ENCODE data around the gene MAMDC4.
A peak's percentile ranks its signal among the peaks of the same experiment; 100 is the strongest.

Gene MAMDC4

DNA sequence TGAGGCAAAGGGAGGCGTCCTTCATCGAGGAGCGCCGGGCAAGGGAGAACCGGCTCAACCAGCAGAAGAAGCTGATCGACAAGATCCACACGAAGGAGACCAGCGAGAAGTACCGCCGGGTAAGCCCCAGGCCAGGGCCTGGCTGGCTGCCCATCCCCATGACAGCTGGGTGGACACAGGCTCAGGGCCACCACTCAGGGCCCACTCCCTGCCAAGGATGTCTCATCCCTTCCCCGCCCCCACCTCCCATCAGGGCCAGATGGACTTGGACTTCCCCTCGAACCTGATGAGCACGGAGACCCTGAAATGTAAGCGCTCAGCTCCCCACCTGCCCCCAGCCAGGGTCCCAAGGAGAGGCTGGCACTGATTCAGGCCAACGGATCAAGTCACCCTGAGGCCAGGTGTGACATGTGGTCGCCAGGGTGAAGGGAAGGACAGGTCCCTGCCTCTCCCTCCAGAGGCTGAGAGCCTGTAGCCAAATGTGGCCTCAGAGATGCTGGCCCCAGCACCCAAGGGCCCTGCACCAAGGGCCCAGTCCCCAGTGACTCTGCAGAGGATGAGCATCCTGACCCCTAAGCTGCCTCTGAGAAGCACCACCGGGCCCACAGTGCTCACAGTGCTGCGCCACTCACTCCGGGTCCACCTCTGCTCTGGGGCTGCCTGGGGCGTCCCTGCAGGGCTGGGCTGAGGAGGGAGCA is 47.5 kb upstream of the MAMDC4 start:
- Histone ChIP-seq H3K4me3 (ENCODE audit: low read depth, low read length, poor library complexity, severe bottlenecking) (no peak overlapping the region), H3K27ac (ENCODE audit: low read depth, low read length, poor library complexity, severe bottlenecking) (no peak overlapping the region), H3K9me2 (ENCODE audit: low read depth, low read length) (no peaks in the 10 kb centered on the region), H3K36me3 (ENCODE audit: insufficient read depth, low read length) (peaks cover 21% of the 10 kb centered on the region), H3K27me3 (ENCODE audit: insufficient read depth, low read length) (no peaks in the 10 kb centered on the region), H3F3A (ENCODE audit: insufficient read depth, low read length) (no peaks in the 10 kb centered on the region), H3K79me2 (ENCODE audit: insufficient read depth, low read length) (peaks cover 12% of the 10 kb centered on the region), H3K4me1 (ENCODE audit: insufficient read depth, low read length, severe bottlenecking) (peaks cover 42% of the 10 kb centered on the region), H3K9me3 (ENCODE audit: low read length) (no peaks in the 10 kb centered on the region), H3K4me2 (ENCODE audit: low read length) (no peak overlapping the region), H4K20me1 (ENCODE audit: insufficient read depth, low read length) (no peaks in the 10 kb centered on the region), H3K9ac (ENCODE audit: low read length) (no peak overlapping the region), H2AFZ (ENCODE audit: low read length) (no peak overlapping the region)
- TF ChIP-seq EZH2 (IDR thresholded peaks at IDR 0.05; ENCODE audit: borderline replicate concordance, low read length), result no peak
- TF ChIP-seq, protein P1, sequence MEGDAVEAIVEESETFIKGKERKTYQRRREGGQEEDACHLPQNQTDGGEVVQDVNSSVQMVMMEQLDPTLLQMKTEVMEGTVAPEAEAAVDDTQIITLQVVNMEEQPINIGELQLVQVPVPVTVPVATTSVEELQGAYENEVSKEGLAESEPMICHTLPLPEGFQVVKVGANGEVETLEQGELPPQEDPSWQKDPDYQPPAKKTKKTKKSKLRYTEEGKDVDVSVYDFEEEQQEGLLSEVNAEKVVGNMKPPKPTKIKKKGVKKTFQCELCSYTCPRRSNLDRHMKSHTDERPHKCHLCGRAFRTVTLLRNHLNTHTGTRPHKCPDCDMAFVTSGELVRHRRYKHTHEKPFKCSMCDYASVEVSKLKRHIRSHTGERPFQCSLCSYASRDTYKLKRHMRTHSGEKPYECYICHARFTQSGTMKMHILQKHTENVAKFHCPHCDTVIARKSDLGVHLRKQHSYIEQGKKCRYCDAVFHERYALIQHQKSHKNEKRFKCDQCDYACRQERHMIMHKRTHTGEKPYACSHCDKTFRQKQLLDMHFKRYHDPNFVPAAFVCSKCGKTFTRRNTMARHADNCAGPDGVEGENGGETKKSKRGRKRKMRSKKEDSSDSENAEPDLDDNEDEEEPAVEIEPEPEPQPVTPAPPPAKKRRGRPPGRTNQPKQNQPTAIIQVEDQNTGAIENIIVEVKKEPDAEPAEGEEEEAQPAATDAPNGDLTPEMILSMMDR (IDR thresholded peaks at IDR 0.05; ENCODE audit: low read length), result no peak

DNA sequence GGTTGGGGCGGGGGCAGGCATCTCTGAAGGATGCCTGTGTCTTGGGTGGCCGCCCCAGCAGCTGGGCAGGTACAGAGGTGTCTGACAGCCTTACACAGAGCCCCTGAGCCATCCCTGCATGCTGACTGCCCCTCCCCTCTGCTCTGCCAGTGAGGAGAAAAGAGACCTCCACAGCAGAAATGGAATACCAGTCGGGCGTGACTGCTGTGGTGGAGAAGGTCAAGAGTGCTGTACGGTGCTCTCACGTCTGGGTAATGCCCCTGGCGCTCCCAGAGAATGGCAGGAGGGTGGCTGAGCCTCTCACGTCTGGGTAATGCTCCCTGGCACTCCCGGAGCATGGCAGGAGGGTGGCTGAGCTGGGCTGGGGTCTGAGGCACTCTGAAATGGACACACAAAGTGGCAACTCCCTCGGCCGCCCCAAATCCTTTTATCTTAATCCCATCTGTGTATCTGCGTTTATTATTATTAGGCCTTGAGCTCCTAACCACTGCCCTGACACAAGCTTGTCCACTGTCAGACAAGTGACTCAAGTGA is 46.9 kb upstream of the MAMDC4 start:
- Histone ChIP-seq H3K4me2 (ENCODE audit: low read length) (no peak overlapping the region), H3F3A (ENCODE audit: insufficient read depth, low read length) (no peaks in the 10 kb centered on the region), H2AFZ (ENCODE audit: low read length) (no peak overlapping the region), H3K9me3 (ENCODE audit: low read length) (no peaks in the 10 kb centered on the region), H3K9me2 (ENCODE audit: low read depth, low read length) (no peaks in the 10 kb centered on the region), H3K27ac (ENCODE audit: low read depth, low read length, poor library complexity, severe bottlenecking) (no peak overlapping the region), H3K4me1 (ENCODE audit: insufficient read depth, low read length, severe bottlenecking) (peaks cover 44% of the 10 kb centered on the region), H3K9ac (ENCODE audit: low read length) (no peak overlapping the region), H4K20me1 (ENCODE audit: insufficient read depth, low read length) (no peaks in the 10 kb centered on the region), H3K36me3 (ENCODE audit: insufficient read depth, low read length) (peaks cover 28% of the 10 kb centered on the region), H3K79me2 (ENCODE audit: insufficient read depth, low read length) (peaks cover 18% of the 10 kb centered on the region), H3K4me3 (ENCODE audit: low read depth, low read length, poor library complexity, severe bottlenecking) (no peak overlapping the region), H3K27me3 (ENCODE audit: insufficient read depth, low read length) (no peaks in the 10 kb centered on the region)
- no peak for TF ChIP-seq EZH2 (IDR thresholded peaks at IDR 0.05; ENCODE audit: borderline replicate concordance, low read length)
- TF ChIP-seq, protein P1 (IDR thresholded peaks at IDR 0.05; ENCODE audit: low read length), result no peak

DNA sequence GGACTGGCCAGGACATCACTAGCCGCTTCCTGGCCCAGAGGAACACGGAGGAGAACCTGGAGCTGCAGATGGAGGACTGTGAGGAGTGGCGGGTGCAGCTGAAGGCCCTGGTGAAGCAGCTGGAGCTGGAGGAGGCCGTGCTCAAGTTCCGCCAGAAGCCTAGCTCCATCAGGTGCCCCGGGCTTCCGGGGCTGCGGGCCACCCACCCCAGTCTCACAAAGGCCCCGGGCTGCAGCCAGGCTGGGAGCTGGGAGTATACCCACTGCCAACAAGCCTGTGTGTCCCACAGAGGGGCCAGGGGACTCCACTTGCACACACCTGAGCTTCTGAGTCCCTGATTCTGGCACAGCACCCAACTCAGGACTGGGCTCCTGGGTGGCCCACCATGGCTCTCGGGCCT is 46.1 kb upstream of the MAMDC4 start:
- Histone ChIP-seq H3K36me3 (ENCODE audit: insufficient read depth, low read length) (peaks cover 35% of the 10 kb centered on the region), H3K9me2 (ENCODE audit: low read depth, low read length) (no peaks in the 10 kb centered on the region), H3K4me2 (ENCODE audit: low read length) (peak overlapping the region; percentile 92; the same call in 1 of the 2 replicates), H3F3A (ENCODE audit: insufficient read depth, low read length) (no peaks in the 10 kb centered on the region), H3K27ac (ENCODE audit: low read depth, low read length, poor library complexity, severe bottlenecking) (peak overlapping the region; percentile 45), H3K9me3 (ENCODE audit: low read length) (no peaks in the 10 kb centered on the region), H3K4me3 (ENCODE audit: low read depth, low read length, poor library complexity, severe bottlenecking) (peak overlapping the region; percentile 97), H3K79me2 (ENCODE audit: insufficient read depth, low read length) (peaks cover 23% of the 10 kb centered on the region), H3K27me3 (ENCODE audit: insufficient read depth, low read length) (no peaks in the 10 kb centered on the region), H3K9ac (ENCODE audit: low read length) (no peak overlapping the region; the same call in 1 of the 2 replicates), H3K4me1 (ENCODE audit: insufficient read depth, low read length, severe bottlenecking) (peaks cover 38% of the 10 kb centered on the region), H2AFZ (ENCODE audit: low read length) (no peak overlapping the region), H4K20me1 (ENCODE audit: insufficient read depth, low read length) (no peaks in the 10 kb centered on the region)
- TF ChIP-seq, protein P1 (IDR thresholded peaks at IDR 0.05; ENCODE audit: low read length), result no peak
- TF ChIP-seq EZH2 (IDR thresholded peaks at IDR 0.05; ENCODE audit: borderline replicate concordance, low read length), result no peak

Data from OCI-LY1 (cell line).